Lung (tissue), 12 donors: ENCODE data around the gene OAS2. TPM values are rescaled to one million over a fixed set of nuclear protein-coding genes. Genes with fewer than 3 reads are reported as not detected.

ENCODE experiments used
- ATAC-seq: fragments of 200-7000 bp; cut with Tn5 transposase; one replicate; pipeline ENCODE4 v1.9.1; 2020; ENCODE audit warnings: moderate number of reproducible peaks; ENCODE audit not compliant: insufficient read depth, low FRiP score
- DNase-seq, 3 donors: peaks; one replicate each; pipeline ENCODE4 v3.0.0-alpha.2; 2013 to 2017
- H3K27ac ChIP-seq, 2 donors: one replicate each; pipeline ENCODE4 v1.5.1; 2013; ENCODE audit warnings: mild to moderate bottlenecking in 2 of 2, moderate library complexity in 2 of 2, control low read depth in 1 of 2, inconsistent platforms in 1 of 2, low read depth in 1 of 2, low read length in 1 of 2
- H3K27me3 ChIP-seq, 3 donors: one replicate each; pipeline ENCODE4 v1.5.1; 2013; ENCODE audit warnings: low read length in 2 of 3; ENCODE audit not compliant: control insufficient read depth in 3 of 3, insufficient read depth in 3 of 3
- H3K36me3 ChIP-seq, 4 donors: one replicate each; pipeline ENCODE4 v1.5.1; 2013; ENCODE audit warnings: low read length in 4 of 4, mild to moderate bottlenecking in 1 of 4, moderate library complexity in 1 of 4; ENCODE audit not compliant: control insufficient read depth in 4 of 4, insufficient read depth in 4 of 4
- H3K4me1 ChIP-seq, 5 donors: one replicate each; pipeline ENCODE4 v1.5.1; 2013; ENCODE audit warnings: low read length in 5 of 5, mild to moderate bottlenecking in 2 of 5, moderate library complexity in 1 of 5; ENCODE audit not compliant: control insufficient read depth in 5 of 5, insufficient read depth in 5 of 5
- H3K4me3 ChIP-seq: one replicate; pipeline ENCODE4 v1.5.1; 2013; ENCODE audit warnings: mild to moderate bottlenecking, control low read depth, moderate library complexity
- H3K9ac ChIP-seq, 2 donors: one replicate each; pipeline ENCODE4 v1.5.1; 2013; ENCODE audit warnings: low read length in 2 of 2, control low read depth in 1 of 2; ENCODE audit not compliant: insufficient read depth in 1 of 2
- H3K9me3 ChIP-seq, 4 donors: one replicate each; pipeline ENCODE4 v1.5.1; 2013; ENCODE audit warnings: low read length in 3 of 4, mild to moderate bottlenecking in 1 of 4, moderate library complexity in 1 of 4; ENCODE audit not compliant: control insufficient read depth in 4 of 4, insufficient read depth in 3 of 4
- WGBS, 2 donors: extraction: QIAGEN DNeasy Blood & Tissue Kit; methylation state at CpG; one replicate each; pipeline ENCODE4 v1.1.7; 2013; 5-methylcytosine and 5-hydroxymethylcytosine counted together
- polyA plus RNA-seq, 2 donors: library from polyadenylated mRNA; stranded (reverse); fragments of 200-250 nt; gene quantifications; one replicate each; pipeline ENCODE4 v1.2.1, GENCODE V29; 2013
- total RNA-seq, 2 donors: library from RNA; depleted of rRNA in 1 of 2; stranded (reverse); fragments of >200 nt in 1 of 2; gene quantifications; one replicate each; pipeline ENCODE4 v1.2.1, GENCODE V29; 2014 to 2021
- TF ChIP-seq, protein P1 (sequence below): IDR thresholded peaks from 2 replicates; pipeline ENCODE4 v1.5.1; 2012; ENCODE audit warnings: mild to moderate bottlenecking; ENCODE audit errors: control extremely low read depth, extremely low read depth
- donor health status: control.
- donor health status: control.
- donor health status: Bipolar disorder and iron deficiency.
- donor health status: healthy.
- donor health status: DM: yes; HTN: yes; CAD: no.

Gene OAS2
- total and polyA plus RNA-seq, 4 donors = 9.8 to 25.9 (median 16.1) TPM

DNA sequence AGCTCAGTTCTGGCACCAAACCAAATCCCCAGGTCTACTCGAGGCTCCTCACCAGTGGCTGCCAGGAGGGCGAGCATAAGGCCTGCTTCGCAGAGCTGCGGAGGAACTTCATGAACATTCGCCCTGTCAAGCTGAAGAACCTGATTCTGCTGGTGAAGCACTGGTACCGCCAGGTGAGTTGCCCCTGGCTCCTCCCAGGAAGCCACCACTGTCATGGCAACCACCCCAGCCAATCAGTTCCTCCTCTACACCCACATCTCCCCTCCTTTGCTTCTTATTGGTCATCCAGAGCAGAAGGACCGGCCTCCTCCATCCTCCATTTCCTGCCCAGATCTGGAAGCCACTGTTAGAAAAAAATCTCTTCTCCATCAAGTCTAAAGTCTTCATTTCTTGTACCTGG, 17.2 kb upstream of the OAS2 start:
- H3K27ac ChIP-seq = no peak overlapping the region
- TF ChIP-seq, protein P1, sequence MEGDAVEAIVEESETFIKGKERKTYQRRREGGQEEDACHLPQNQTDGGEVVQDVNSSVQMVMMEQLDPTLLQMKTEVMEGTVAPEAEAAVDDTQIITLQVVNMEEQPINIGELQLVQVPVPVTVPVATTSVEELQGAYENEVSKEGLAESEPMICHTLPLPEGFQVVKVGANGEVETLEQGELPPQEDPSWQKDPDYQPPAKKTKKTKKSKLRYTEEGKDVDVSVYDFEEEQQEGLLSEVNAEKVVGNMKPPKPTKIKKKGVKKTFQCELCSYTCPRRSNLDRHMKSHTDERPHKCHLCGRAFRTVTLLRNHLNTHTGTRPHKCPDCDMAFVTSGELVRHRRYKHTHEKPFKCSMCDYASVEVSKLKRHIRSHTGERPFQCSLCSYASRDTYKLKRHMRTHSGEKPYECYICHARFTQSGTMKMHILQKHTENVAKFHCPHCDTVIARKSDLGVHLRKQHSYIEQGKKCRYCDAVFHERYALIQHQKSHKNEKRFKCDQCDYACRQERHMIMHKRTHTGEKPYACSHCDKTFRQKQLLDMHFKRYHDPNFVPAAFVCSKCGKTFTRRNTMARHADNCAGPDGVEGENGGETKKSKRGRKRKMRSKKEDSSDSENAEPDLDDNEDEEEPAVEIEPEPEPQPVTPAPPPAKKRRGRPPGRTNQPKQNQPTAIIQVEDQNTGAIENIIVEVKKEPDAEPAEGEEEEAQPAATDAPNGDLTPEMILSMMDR = no peak
- H3K4me3 ChIP-seq = no peak overlapping the region
- no peak for DNase-seq
- H3K27me3 ChIP-seq = no peaks in the 10 kb centered on the region
- H3K9me3 ChIP-seq = peaks cover 0 to 5% (median 0%) of the 10 kb centered on the region in 4 donors
- ATAC-seq = no peak
- peaks cover 0 to 2% (median 0%) of the 10 kb centered on the region in 5 donors for H3K4me1 ChIP-seq
- peaks cover 4 to 36% (median 13%) of the 10 kb centered on the region in 4 donors for H3K36me3 ChIP-seq
- WGBS, 2 donors = 86 to 89% methylated on average over 7 of the region's 7 CpGs
- H3K9ac ChIP-seq = no peak overlapping the region

DNA sequence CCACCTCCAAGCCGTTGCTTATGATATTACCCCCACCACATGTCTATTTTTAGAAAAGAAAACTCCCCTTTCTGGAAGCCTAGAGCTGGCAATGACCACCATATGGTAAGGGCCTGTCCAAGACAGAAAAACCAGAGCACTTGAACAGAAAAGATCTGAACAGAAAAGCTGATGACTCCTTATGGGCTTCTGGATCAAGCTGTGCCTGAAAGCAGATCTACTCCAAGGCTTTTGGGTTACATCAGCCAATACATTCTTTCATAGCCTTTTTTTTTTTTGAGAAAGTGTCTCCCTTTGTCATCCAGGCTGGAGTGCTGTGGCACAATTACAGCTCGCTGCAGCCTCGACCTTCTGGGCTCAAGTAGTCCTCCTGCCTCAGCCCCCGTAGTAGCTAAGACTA, 16.8 kb upstream of the OAS2 start:
- H3K9ac ChIP-seq = no peak overlapping the region
- H3K4me1 ChIP-seq = peaks cover 0 to 2% (median 0%) of the 10 kb centered on the region in 5 donors
- TF ChIP-seq, protein P1 = no peak
- peaks cover 0 to 5% (median 0%) of the 10 kb centered on the region in 4 donors for H3K9me3 ChIP-seq
- H3K36me3 ChIP-seq = peaks cover 4 to 38% (median 15%) of the 10 kb centered on the region in 4 donors
- no peaks in the 10 kb centered on the region for H3K27me3 ChIP-seq
- DNase-seq = no peak
- no peak overlapping the region for H3K4me3 ChIP-seq
- no peak overlapping the region for H3K27ac ChIP-seq
- ATAC-seq = no peak
- WGBS, 2 donors = 96 to 98% methylated on average over 4 of the region's 4 CpGs

DNA sequence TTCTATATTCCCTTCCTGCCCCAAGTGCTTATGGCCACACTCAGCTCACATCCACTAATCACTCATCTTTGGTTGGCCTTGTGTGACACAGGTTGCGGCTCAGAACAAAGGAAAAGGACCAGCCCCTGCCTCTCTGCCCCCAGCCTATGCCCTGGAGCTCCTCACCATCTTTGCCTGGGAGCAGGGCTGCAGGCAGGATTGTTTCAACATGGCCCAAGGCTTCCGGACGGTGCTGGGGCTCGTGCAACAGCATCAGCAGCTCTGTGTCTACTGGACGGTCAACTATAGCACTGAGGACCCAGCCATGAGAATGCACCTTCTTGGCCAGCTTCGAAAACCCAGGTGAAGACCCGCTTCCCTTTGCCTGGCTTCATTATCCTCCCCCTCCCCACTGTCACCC, 15.8 kb upstream of the OAS2 start:
- DNase-seq (no peak), ATAC-seq (no peak)
- H3K36me3 ChIP-seq = peaks cover 4 to 45% (median 17%) of the 10 kb centered on the region in 4 donors
- H3K4me1 ChIP-seq = peaks cover 0 to 2% (median 0%) of the 10 kb centered on the region in 5 donors
- TF ChIP-seq, protein P1 = no peak
- H3K27ac ChIP-seq = no peak overlapping the region
- no peaks in the 10 kb centered on the region for H3K27me3 ChIP-seq
- 97 to 98% methylated on average over 7 of the region's 7 CpGs for WGBS, 2 donors
- H3K4me3 ChIP-seq = no peak overlapping the region
- peaks cover 0 to 5% (median 0%) of the 10 kb centered on the region in 4 donors for H3K9me3 ChIP-seq
- no peak overlapping the region for H3K9ac ChIP-seq
